GM21447 (cell line): ENCODE data around the gene LDLRAD4.

ENCODE experiments used
- ATAC-seq: cut with Tn5 transposase; IDR thresholded peaks from one replicate; pipeline ENCODE4 v1.9.1; 2021; ENCODE audit not compliant: unreplicated experiment

LDLRAD4 gene

DNA sequence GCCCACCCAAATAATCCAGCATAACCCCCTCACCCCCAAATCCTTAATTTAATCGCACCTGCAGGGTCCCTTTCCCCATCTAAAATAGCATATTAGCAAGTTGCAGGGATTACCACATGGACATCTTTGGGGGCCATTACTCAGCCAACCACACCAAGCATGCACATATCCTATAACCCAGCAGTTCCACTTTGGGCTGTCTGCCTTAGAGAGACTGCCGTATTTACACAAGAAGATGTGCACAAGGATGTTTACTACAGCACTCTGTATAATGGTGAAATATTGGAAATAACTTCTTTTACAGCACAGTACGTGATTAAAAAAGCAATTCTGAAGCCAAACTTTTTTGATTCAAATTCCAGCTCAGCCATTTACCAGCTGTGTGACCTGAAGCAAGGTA is 17.3 kb upstream of the LDLRAD4 start:
- ATAC-seq = no peak

DNA sequence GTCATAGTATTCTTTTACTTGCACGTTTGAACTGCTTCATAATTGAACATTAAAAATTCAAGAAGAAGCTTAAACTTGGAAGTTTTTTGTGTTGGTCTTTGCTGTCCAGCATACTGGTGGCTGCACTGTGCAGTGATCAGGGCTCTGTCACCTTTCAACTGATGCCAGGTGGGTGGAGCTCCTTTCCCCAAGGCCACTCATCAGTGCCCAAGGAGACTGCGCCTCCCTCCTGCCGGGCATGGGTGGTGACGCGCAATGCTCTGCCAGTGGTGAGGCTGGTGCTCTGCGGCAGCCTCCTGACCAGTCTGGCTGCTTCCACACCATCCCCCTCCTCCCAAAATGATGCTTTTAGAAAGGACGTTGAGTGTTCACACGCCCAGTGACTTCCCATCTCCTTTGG is 16.0 kb upstream of the LDLRAD4 start:
- ATAC-seq = no peak

DNA sequence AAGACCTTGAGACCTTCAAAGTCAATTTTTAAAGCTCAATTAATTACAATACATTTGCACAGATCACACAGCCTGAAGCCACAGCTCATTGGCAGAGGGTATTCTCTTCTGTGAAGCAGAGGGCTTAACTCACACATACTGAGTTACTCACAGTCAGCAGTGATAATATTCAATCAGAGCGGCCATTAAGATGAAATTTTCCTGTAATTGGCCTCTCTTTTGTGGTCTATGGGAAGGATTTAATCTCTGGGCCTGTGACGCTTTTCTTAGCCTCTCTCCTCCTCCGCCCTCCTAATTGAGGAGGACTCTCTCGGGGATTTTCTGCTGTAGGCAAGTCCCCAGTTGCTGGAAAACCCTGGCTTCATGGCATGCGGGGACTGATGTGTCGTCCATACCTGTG is 12.3 kb upstream of the LDLRAD4 start:
- ATAC-seq = no peak

DNA sequence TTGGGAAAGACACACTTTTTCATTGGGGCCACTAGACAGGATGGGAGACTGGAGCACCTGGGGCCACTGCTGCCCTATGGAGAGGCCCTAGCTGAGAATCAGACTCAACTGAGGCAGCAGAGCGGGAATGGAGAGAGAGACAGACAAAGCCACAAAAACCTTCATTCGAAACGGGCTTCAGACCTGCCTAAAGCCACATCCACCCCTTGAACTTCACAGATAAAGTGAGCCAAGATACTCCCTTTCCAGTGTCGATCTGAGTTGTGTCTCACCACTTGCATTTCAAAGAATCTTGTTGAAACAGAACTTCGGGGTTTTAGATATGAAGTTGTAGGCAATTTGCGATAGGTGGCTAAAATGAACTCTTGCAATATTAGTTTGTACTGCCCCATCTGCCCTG is 11.3 kb upstream of the LDLRAD4 start:
- ATAC-seq = no peak

DNA sequence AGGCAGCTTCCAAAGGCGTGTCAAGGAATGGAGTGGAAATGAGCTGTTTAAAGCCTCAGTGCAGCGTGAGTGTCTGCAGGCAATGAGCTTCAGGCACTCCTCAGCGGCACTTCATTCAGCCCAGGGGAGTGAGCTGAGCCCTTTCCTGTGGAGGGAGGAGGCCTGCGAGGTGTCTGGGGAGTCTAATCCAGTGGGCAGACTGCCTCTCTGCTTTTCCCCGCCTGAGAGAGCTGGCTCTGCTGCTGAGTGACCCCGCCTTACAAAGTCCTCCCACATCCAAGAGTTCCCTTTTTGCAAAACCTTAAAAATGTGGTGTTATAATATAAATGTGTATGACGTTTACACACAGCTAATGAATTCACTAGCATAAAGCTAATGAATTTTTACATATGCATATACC is 7.0 kb upstream of the LDLRAD4 start:
- ATAC-seq = no peak

DNA sequence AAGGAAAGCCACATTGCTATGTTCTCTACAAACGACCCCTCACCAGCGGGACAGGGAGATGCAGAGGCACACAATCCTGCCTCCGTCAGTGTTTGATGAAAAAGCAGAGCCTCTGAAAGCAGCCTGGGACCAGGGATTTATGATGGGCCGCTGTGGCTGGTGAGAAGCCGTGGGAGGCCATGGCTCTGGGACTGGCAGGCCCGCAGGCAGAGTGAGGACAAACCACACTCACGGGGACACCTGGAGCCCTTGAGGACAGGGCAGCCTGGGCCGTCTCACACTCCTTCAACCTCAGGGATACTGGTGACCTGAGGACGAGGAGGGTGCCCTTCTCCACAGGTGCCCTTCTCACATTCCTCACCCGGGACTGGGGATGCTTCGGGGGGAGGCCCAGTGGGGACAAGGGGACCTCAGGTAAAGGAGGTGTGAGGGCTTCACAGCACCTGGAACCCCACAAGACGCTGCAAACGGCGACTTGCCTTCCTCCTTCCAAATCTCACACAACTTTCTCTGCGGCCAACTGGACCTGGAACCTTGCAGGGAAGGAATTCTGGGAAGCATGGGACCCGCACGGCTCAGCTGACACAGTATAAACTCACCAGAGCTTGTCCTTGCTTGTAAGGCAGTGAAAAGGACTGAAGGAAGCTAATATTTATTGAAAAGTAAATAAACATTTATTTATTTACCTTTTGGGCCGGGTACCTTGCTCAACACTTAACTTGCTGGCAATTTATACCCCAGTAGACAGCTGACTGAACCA is 5.3 kb upstream of the LDLRAD4 start:
- ATAC-seq = no peak

DNA sequence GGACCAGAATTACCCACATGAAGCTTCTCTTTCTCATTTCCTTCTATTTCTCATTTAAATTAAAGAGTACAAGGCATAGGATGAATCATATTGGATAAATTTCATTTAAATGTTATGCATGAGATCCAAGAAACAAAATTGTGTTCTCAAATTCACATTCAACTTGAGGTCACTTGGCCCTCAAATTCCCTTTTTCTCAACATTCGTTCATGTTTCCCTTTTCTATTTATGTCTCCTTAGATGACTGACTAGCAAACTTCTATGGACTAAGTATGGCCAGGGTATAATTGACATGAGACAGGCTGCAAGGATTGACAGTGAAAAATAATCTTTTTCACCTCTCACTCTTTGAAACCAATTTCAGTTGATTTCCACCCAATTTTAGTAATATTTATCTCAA is 4.0 kb upstream of the LDLRAD4 start:
- ATAC-seq = no peak

DNA sequence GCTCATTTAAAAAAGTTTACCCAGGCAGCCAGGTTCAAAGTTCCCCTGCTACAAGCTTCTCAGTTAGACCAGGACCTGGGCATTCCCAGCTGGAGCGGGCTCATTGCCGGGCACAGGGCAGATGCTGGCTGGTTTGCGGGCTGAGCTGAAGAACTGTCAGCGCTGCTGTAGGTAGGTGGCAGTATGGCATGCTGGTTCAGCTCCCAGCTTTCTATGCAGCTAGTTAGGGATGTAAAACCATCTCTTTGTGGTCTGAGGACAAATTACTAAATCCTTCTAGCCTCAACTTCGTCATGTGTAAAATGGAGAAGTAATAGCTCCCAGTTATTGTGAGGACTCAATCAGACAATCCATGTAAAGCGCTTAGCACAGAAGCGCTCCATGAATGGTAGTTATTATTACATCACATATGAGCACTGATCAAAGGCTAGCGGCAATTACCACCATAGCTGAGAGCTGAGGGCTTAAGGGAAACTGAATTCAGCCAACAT is 2.4 kb upstream of the LDLRAD4 start:
- no peak for ATAC-seq

DNA sequence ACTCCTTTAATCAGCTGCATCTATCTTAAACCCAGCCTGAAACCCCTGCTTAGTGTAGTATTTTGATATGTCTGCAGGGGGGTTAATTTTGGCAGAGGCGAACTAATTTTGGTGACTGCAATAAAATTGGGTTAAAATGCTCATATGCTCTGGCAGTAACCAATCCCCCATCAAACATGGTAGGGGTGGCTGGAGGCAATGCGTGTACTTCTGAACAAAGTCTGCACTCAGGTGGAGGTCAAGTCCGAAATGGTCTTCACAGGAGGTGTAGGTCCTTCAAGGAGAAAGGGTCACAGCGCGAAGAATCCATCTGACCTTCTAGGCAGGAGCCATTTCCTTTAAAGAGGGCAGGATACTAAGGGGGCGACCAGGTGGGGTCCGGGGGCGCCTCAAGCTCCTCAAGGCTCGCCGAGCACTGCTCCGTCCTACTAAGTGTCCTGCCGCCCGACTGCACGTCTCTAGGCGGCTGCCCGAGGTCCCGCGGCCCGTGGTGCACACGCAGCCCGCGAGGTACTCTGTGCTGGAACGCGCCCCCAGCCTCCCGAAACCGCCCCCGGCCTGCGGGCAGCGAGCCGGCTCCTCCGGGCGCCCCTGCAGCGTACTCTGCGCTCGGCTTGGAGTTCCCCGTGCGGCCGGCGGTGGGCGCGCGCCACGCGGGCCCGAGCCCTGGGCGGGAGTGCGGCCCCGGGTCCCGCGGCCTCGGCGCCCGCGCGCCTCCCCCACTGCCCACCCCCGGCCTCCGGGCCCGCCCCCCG is 1.7 kb upstream of the LDLRAD4 start:
- no peak for ATAC-seq

DNA sequence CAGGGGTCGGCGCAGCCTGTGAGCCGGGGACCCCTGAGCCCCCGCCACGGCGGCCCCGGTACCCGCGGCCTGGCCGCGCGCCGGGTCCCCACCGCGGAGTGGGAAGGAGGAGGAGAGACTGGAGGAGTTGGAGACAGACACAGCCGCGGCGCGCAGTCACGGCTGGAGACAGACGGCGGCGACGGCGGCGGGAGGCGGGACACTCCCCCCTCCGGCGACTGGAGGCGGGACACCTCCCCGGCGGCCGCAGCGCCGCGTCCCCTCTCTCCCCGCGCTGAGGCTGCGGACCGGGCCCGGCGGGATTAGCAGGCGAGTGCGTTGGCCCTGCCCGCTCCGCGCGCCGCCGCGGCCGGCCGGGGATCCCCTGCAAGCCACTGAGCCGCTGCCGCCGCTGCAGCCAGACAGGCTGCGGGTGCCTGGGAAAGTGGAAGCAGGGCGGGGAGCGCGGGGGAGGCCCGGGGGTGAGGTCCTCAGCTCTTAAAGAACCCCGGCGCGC is 1.0 kb upstream of the LDLRAD4 start:
- ATAC-seq = no peak

DNA sequence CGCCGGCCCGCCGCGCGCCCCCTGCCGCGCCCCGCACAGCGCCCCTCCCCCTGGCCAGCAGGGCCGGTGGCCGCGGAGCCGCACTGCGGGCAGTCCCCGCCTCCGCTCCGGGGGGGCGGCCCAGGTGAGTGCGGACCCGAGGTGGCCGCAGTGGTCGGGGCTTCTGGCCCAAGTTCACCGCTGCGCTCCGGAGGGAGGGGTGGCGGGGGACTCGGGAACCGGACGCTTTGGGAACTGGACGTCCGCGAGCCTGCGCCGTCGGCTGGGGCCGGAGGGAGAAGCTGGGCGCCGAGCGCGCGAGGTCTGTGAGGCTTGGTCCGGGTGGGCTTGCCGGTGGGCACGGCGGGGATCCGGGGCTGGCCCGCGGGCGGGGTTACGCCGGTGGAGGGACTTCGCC is 591 bp upstream of the LDLRAD4 start:
- no peak for ATAC-seq

DNA sequence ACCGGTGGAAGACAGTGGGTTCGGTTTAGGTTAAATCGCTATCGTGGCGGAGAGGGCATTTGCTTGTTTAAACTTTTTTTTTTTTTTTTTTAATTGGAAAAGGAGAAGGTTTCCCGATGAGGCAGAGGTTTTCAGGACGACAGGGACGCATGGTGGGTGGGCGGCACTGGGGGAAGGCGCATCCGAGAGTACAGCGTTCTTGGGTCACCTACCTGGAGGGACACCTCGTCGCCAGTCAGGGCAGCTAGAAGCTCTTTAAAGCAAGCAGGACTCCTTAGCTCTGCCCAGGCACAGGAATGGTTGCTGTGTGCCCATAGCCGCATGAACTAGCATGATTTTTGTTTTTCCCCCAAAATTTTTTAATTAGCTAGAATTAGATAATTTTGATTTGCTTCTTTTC is 437 bp downstream of the LDLRAD4 start:
- no peak for ATAC-seq

DNA sequence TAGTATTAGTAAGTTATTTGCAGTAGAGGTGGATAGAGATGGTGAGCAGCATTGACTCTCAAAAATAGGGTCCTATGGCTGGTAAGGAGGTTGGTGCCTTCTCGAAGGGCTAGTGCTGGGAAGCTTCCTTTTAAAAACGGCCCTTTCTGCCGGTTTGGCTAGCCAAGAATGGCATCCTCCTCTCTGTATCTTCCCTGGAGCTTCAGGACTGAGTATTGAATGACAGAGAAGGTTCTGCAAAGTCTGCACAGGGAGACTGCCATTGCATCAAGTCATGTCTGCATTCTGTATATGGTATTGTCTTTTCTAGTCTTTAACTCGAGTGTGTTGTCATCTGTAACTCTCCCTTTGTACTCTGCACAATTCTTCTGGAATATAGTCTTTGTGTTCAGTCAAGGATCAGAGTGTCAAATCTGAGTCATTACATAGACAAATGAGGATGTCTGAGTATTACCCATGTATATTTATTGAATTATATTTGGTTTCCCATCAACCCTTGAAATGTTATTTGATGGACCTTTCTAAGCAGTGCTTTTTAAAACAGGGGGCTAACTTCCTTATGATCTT is 1.1 kb downstream of the LDLRAD4 start:
- no peak for ATAC-seq

DNA sequence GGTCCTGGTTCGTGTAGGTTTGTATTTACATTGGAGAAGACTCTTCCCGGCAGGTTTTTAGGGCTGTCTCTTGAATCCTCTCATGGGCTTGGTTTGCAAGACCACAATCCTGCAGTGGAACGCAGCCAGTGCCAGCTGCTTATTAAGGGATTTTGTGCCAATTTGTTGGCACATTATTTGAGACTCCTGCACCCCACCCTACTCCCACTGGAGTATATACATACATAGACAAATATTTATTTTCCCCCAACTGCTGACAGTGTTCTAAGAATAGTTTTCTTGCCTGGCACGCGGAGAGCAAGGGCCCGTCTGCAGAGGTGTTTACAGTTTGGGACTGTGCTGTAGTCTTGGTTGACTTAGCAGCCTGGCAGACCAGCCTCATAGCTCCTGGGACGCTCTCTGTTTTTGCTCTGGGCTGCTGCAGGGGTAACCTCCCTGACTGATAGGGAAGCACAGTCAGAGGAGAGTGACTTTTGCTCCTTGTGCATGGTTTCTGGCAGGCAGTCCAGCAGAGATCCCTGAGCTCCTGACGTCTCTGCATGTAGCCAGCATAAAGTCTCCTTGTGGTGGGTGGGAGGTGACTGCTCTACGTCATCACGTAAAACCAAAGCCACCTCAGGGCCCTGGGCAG is 1.9 kb downstream of the LDLRAD4 start:
- ATAC-seq = no peak

DNA sequence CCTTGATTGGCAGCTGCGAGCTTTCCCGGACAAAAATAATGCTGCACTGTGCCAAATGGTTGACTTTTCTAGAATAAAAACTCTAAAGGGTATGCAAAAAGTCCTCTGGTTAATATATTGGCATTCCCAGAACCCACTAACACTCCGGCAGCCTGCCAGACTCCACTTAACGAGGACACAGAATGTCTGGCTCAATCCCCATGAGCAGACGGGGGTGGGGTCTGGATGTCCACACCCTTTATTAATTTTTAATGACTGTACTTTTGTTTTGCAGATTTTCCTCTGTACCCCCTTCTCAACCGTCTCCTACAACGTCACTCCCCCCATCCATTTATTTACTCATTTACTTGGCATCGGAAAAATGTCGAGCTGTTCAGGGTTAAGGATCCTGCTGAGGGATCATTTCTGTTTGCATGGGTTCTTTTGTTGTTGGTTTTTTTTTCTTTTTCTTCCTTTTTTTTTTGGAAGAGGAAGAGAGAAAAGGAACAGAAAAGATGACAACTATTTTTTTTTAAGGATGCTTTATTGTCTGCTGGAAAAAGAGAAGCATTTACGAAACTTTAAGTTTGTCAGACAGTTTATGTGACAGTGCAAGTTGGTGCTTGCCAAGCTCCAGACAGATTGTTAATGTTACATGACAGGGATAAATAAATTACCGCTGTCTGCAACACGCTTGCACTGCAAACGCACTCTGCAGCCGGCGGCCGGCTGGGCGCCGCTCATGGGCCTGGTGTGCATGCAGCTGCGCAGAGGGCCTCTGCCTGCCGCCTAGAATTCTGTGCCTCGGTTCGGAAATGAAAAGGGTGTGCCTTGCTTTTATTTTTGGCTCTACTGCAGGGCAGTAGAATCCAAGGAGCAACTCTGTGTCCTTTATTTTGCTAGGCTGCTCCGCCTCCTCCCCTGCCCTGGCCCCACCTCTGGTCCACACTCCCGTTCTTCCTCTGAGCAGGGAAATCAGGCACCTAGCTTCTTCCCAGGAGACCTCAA is 3.6 kb downstream of the LDLRAD4 start:
- ATAC-seq = no peak

DNA sequence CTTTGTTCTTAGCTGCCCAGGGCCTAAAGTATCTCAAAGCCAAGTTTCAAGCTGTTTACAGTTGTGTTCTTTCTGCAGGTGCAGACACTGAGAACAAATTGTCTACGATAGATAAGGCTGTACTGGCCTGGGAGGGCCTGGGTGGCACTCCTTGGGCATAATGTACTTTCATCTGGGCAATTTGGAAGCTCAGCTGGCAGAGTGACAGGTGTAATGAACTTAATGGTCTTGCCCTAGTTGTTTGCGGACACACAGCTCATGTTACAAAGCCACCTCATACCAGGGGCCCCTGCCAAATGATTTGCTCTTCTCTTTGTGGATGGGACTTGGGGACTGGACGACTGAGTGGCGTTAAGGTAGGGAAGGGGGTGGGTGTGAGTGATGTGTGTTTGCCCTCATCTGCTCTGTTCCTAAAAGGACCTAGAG is 4.3 kb downstream of the LDLRAD4 start:
- no peak for ATAC-seq

DNA sequence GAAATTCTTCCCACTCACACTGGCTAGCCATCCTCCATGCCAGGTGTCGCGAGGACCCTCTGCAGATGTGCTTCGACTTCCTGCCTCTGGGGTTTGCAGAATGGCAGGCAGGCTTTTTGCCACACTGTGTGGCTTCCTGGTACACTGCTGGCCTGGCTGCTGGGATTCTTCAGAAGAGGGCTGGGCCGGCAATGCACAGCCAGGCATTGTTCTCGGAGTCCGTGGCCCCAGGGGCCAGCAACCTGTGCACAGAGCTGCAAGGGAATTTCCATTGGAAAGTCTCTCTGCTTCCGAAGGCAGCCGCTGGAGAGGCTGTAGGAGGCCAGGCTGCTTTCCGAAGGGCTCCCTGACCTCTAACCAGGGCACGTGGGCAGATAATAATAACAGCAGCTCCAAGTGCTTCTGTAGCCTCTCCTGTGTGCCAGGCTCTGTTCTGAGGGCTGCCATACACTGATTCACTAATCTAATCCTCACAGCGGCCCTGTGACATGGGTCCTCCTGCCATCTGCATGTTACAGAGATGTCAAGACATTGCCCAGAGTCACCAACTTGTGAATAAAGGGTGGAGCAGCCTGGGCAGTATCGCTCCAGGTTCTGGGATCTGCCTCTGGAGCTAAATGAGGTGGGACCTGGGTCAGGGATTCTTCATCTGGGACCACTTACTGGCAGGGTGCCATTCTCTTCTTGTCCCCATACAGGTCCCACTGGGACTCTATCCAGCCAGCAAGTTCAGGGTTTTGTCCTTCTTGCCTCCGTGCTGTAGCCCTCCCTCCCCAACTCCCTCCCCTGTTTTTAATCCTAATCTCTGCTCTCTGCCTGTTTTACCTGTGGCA is 5.0 kb downstream of the LDLRAD4 start:
- ATAC-seq = no peak

DNA sequence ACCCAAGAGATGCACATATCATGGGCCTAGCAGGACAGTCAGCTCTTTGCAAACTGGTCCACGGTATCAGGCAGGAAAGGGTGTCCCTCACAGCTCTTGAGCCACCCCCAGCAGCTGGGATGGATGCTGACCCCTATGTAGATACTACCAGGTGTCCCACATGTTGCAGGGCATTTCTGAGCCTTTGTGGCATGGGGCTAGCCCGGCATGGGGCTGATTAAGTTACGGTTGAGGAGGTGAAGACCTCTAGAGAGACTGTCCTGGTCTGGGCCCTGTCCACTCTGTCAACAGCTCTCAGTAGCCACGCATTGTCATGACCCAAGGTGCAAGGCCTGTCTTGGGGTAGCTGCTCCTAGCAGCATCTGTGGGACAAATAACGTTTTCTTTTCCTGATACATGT is 6.7 kb downstream of the LDLRAD4 start:
- no peak for ATAC-seq

DNA sequence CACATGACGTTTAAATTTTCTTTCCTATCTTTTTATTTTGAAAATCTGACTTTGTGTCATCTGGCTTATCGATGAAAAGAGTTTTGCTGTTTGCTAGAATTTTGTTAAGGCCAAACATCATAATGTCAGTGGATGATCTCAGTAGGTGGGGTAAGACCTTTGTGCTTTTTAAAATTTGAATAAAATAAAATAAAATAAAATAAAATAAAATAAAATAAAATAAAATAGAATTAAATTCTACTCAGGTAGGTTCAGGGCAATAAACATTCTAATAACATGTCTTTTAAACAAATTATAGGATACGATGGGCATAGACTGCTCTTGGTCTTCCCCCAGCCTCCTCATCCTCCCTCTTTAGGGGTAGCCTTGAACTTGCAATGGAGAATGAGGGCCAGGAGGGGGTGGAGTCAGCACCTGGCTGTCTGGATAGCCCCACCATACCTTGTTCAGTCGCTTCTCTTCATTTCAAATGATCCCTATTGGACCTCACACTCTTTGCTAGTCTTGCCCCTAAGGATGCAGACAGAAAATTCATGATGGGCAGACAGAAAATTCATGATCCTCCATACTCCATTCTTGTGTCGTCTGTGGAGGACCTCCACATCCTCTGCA is 8.1 kb downstream of the LDLRAD4 start:
- ATAC-seq = no peak
